K562 (cell line): ENCODE results near the gene CTU1. TPM values are rescaled to one million over a fixed set of nuclear protein-coding genes. Genes with fewer than 3 reads are reported as not detected.
A peak's percentile ranks its signal among the peaks of the same experiment; 100 is the strongest.

Experiments
- ATAC-seq: fragments of 200-7000 bp; cut with Tn5 transposase; 3 replicates; pipeline ENCODE4 v1.9.1; 2020; ENCODE audit warnings: moderate library complexity
- BruUV-seq: library from RNA; stranded (reverse); fragments of 400-500 nt; replicated peaks from 2 replicates; lab custom pipeline; 2021; lab: Mats Ljungman, UMichigan
- CTCF ChIA-PET: fragments of 300-600 bp; formaldehyde crosslinking; extraction: SDS; loops from one replicate; lab custom pipeline; 2021; ENCODE audit warnings: low intra/inter-chr PET ratio; lab: Yijun Ruan, JAX
- POLR2A ChIA-PET: fragments of 300-600, 350-650 bp; sonication (Branson Sonifier 250); formaldehyde crosslinking; extraction: SDS; loops from one replicate; lab custom pipeline; 2021; ENCODE audit warnings: antibody characterized with exemption, inconsistent platforms; lab: Yijun Ruan, JAX
- DNase-seq, 4 experiments: peaks; one replicate each; pipeline versions ENCODE4 v3.0.0 to v3.0.0-alpha.2; 2011 to 2018; ENCODE audit warnings: low spot score in 3 of 4, mixed read lengths in 3 of 4; ENCODE audit errors: extremely low read depth in 1 of 4
- FAIRE-seq: peaks from 2 replicates; lab custom pipeline; 2011; peaks lifted over from hg19 to GRCh38; lab: Jason Lieb, UNC
- H2AFZ ChIP-seq: 2 replicates; pipeline ENCODE4 v1.6.0; 2011; ENCODE audit warnings: low read depth, low read length, control low read depth, inconsistent platforms
- H3K27ac ChIP-seq: fragments of 200-600 bp; 3 replicates; pipeline ENCODE4 v1.8.0; 2011; ENCODE audit warnings: low read depth, mild to moderate bottlenecking, control low read depth, inconsistent platforms, low read length, moderate library complexity, mixed read lengths; ENCODE audit errors: extremely low read depth
- H3K27me3 ChIP-seq, 2 experiments: fragments of 300-600 bp in 1 of 2; 2 replicates in 1 of 2; 3 replicates in 1 of 2; pipeline versions ENCODE4 v1.6.0 to v1.8.0; 2011; ENCODE audit warnings: inconsistent platforms in 2 of 2, low read length in 2 of 2, mild to moderate bottlenecking in 1 of 2, mixed read lengths in 1 of 2, moderate library complexity in 1 of 2; ENCODE audit not compliant: control insufficient read depth in 2 of 2, insufficient read depth in 2 of 2
- H3K36me3 ChIP-seq: fragments of 300-600 bp; 3 replicates; pipeline ENCODE4 v1.8.0; 2011; ENCODE audit warnings: mild to moderate bottlenecking, low read length, inconsistent platforms; ENCODE audit not compliant: control insufficient read depth, insufficient read depth
- H3K4me1 ChIP-seq, 2 experiments: fragments of 200-600 bp in 1 of 2; replicated peaks in 1 of 2; 2 replicates in 1 of 2; 3 replicates in 1 of 2; pipeline versions ENCODE4 v1.5.1 to v1.8.0; 2011; ENCODE audit warnings: inconsistent platforms in 2 of 2, low read length in 2 of 2, mild to moderate bottlenecking in 1 of 2, mixed read lengths in 1 of 2, moderate library complexity in 1 of 2; ENCODE audit not compliant: control insufficient read depth in 2 of 2, insufficient read depth in 2 of 2
- H3K4me2 ChIP-seq: 2 replicates; pipeline ENCODE4 v1.6.1; 2011; ENCODE audit warnings: low read length, control low read depth, inconsistent platforms, mixed read lengths; ENCODE audit not compliant: insufficient read depth
- H3K4me3 ChIP-seq: fragments of 200-600 bp; sonication (generic), shearing (Covaris generic); 2 replicates; pipeline ENCODE4 v1.5.1; 2016; ENCODE audit warnings: control low read depth, inconsistent platforms
- H3K79me2 ChIP-seq: fragments of 200-600 bp; 3 replicates; pipeline ENCODE4 v1.8.0; 2011; ENCODE audit warnings: low read length, inconsistent platforms; ENCODE audit not compliant: control insufficient read depth, insufficient read depth
- H3K9ac ChIP-seq, 2 experiments: 2 replicates each; pipeline versions ENCODE4 v1.6.0 to v1.6.1; 2011; ENCODE audit warnings: low read depth in 2 of 2, low read length in 2 of 2, control low read depth in 1 of 2, inconsistent platforms in 1 of 2, mild to moderate bottlenecking in 1 of 2, mixed read lengths in 1 of 2; ENCODE audit not compliant: insufficient read depth in 1 of 2
- H3K9me1 ChIP-seq: one replicate; pipeline ENCODE4 v1.6.0; 2011; ENCODE audit warnings: inconsistent platforms, mild to moderate bottlenecking, low read length, moderate library complexity; ENCODE audit not compliant: control insufficient read depth, insufficient read depth
- H3K9me3 ChIP-seq: replicated peaks from 2 replicates; pipeline ENCODE4 v1.5.1; 2011; ENCODE audit warnings: low read depth, low read length, inconsistent platforms; ENCODE audit not compliant: control insufficient read depth, insufficient read depth
- H4K20me1 ChIP-seq: replicated peaks from 2 replicates; pipeline ENCODE4 v1.6.1; 2011; ENCODE audit warnings: low read length, inconsistent platforms, mixed read lengths; ENCODE audit not compliant: control insufficient read depth, insufficient read depth
- CBFA2T3 ChIP-seq: fragments of 450-650 bp; IDR thresholded peaks from 2 replicates; pipeline ENCODE4 v1.6.1; 2017
- CC2D1A ChIP-seq: fragments of 450-650 bp; IDR thresholded peaks from 2 replicates; pipeline ENCODE4 v1.6.1; 2017; ENCODE audit warnings: mild to moderate bottlenecking
- CTBP1 ChIP-seq: fragments of 450-650 bp; IDR thresholded peaks from 2 replicates; pipeline ENCODE4 v1.6.1; 2016; ENCODE audit warnings: borderline replicate concordance
- EGR1 ChIP-seq: fragments of 450-650 bp; conservative IDR thresholded peaks from 2 replicates; pipeline ENCODE4 v1.6.1; 2017; ENCODE audit warnings: mild to moderate bottlenecking
- FUS ChIP-seq: fragments of 200-400 bp; formaldehyde crosslinking; optimal IDR thresholded peaks from 2 replicates; pipeline ENCODE3; 2017; ENCODE audit warnings: low read depth, low read length
- HIVEP1 ChIP-seq: fragments of 250-450 bp; sonication (Bioruptor Pico); IDR thresholded peaks from 2 replicates; pipeline ENCODE4 v1.4.0; 2020; ENCODE audit warnings: mild to moderate bottlenecking
- ILK ChIP-seq: fragments of 450-650 bp; IDR thresholded peaks from 2 replicates; pipeline ENCODE4 v1.6.1; 2016; ENCODE audit warnings: missing genetic modification characterization, low read depth, mild to moderate bottlenecking, missing compliant biosample characterization, moderate library complexity, borderline replicate concordance
- NFRKB ChIP-seq: fragments of 450-650 bp; IDR thresholded peaks from 2 replicates; pipeline ENCODE4 v1.6.1; 2016; ENCODE audit warnings: low read depth
- PCBP1 ChIP-seq: fragments of 200-400 bp; formaldehyde crosslinking; IDR thresholded peaks from 2 replicates; pipeline ENCODE4 v1.6.1; 2018; ENCODE audit warnings: mild to moderate bottlenecking, low read depth, low read length; ENCODE audit not compliant: poor library complexity, severe bottlenecking
- RBM34 ChIP-seq: fragments of 200-400 bp; formaldehyde crosslinking; IDR thresholded peaks from 2 replicates; pipeline ENCODE4 v1.6.1; 2018; ENCODE audit warnings: low read length, borderline replicate concordance; ENCODE audit not compliant: insufficient read depth
- SMAD1 ChIP-seq: fragments of 150-350 bp; IDR thresholded peaks from 2 replicates; pipeline ENCODE4 v1.6.1; 2014; ENCODE audit warnings: low read length, low read depth; ENCODE audit not compliant: partially characterized antibody
- SRF ChIP-seq, 2 experiments: fragments of 250-450, 450-650 bp in 1 of 2; sonication (Bioruptor Pico) in 1 of 2; sonication (generic) in 1 of 2; formaldehyde crosslinking; IDR thresholded peaks; 2 replicates each; pipeline versions ENCODE4 v1.5.0 to v1.5.1; 2020 to 2022; ENCODE audit warnings: mild to moderate bottlenecking in 1 of 2, missing genetic modification reagents in 1 of 2
- TCF3 ChIP-seq: sonication (generic); formaldehyde crosslinking; IDR thresholded peaks from 2 replicates; pipeline ENCODE4 v1.4.0; 2020; ENCODE audit warnings: mild to moderate bottlenecking, missing genetic modification reagents
- ZBTB34 ChIP-seq: fragments of 250-450 bp; sonication (Bioruptor Pico); IDR thresholded peaks from 2 replicates; pipeline ENCODE4 v1.8.0; 2021; ENCODE audit warnings: mild to moderate bottlenecking, moderate library complexity
- ZC3H11A ChIP-seq: IDR thresholded peaks from 2 replicates; pipeline ENCODE4 v1.6.1; 2012; ENCODE audit warnings: low read depth, low read length, improper control_type of control experiment
- ZNF121 ChIP-seq: sonication (generic); formaldehyde crosslinking; conservative IDR thresholded peaks from 2 replicates; pipeline ENCODE4 v1.8.0; 2022; ENCODE audit warnings: missing genetic modification reagents
- ZNF699 ChIP-seq: fragments of 250-450 bp; sonication (Bioruptor Pico); IDR thresholded peaks from 2 replicates; pipeline ENCODE4 v1.8.0; 2021; ENCODE audit warnings: mild to moderate bottlenecking, moderate library complexity; ENCODE audit not compliant: insufficient replicate concordance
- WGBS: fragments of 100-300 bp; shearing (Covaris generic); methylation state at CpG from one replicate; pipeline ENCODE4 v1.1.6; 2016; ENCODE audit warnings: low coverage, mixed read lengths; ENCODE audit not compliant: insufficient coverage; ENCODE audit errors: missing lambda C conversion rate; 5-methylcytosine and 5-hydroxymethylcytosine counted together
- in situ Hi-C: fragments of 300-500 bp; cut with MboI; formaldehyde crosslinking; loops from 4 replicates; pipeline ENCODE4 v1.15.0; 2018; ENCODE audit warnings: inconsistent platforms, mixed read lengths
- intact Hi-C: fragments of 100-400 bp; cut with micrococcal nuclease; formaldehyde crosslinking; loops from 2 replicates; pipeline ENCODE4 v1.14.2; 2022
- polyA plus RNA-seq, 8 experiments: library from polyadenylated mRNA; depleted of rRNA in 4 of 8; stranded (reverse) in 5 of 8; unstranded in 3 of 8; fragments of >200 nt; fragmentation: Nextera tagmentation in 2 of 8; fragmentation: Illumina TruSeq in 1 of 8; extraction: Ambion mirVana in 2 of 8; extraction: Trizol in 1 of 8; gene quantifications; 2 replicates each; pipeline versions ENCODE4 v1.2.1 to v1.2.3, GENCODE V29; 2011 to 2014; ENCODE audit warnings: inconsistent platforms in 1 of 8, missing spikeins in 1 of 8
- total RNA-seq, 7 experiments: library from RNA; depleted of rRNA in 6 of 7; stranded (reverse); fragments of >200 nt in 6 of 7; fragmentation: Illumina TruSeq in 2 of 7; extraction: Trizol in 2 of 7; gene quantifications; 2 replicates each; pipeline versions ENCODE4 v1.2.1 to v1.2.3, GENCODE V29; 2011 to 2021; ENCODE audit warnings: low replicate concordance in 1 of 7
- TF ChIP-seq, protein P1 (sequence below): fragments of 250-450 bp; sonication (Bioruptor Pico); IDR thresholded peaks from 2 replicates; pipeline ENCODE4 v1.5.0; 2021

Gene CTU1
- total and polyA plus RNA-seq, 9 of the 15 experiments (the other 6 are each of a cell fraction or from before 2014, with no cell fraction given) = 0.03 to 18.4 (median 2.3) TPM; not detected in 1

DNA sequence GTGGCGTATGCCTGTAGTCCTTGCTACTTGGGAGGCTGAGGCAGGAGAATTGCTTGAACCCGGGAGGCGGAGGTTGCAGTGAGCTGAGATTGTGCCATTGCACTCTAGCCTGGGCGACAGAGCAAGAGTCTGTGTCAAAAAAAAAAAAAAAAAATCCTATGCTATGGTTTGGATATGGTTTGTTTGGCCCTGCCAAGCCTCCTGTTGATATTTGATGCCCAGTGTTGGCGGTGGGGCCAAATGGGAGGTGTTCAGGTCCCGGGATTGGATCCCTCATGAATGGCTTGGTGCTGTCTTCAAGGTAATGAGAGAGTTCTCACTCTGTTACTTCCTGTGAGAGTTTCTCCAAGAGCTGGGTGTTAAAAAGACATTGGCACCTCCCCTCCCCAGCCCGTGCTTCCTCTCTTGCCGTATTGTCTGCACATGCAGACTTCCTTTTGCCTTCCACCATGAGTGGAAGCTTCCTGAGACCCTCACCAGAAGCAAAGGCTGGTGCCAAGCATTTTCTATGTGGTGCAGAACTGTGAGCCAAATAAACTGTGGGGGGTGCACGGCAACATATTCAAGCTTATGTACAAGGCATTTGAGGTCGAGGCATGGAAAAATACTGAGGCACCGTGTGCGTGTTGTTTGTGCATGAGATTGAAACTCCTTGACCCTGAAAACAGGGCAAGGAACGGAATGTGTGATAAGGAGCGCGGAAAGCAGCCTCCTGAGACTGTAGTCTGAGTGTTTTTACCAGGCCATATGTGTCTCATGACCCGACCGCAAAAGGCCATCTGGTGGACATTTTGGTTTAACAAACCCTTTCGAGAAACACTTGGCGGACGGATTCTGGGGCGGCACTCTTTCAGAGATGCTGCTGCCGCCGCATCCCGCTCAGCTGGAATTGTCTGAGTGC, 23.8 kb upstream of the CTU1 start (continued):
- TF ChIP-seq SMAD1 (no peak), NFRKB (no peak)

GRCh38 chr19:51129716-51130115, 21.5 kb upstream of the CTU1 start:
- H3K79me2 ChIP-seq = no peaks in the 10 kb centered on the region
- no peak overlapping the region for H2AFZ ChIP-seq
- no peak overlapping the region for H3K27ac ChIP-seq
- peaks cover 4% of the 10 kb centered on the region; the same call in 1 of the 2 replicates for H4K20me1 ChIP-seq
- TF ChIP-seq FUS (no peak), HIVEP1 (CRISPR knock-in tag) (no peak), ZNF121 (no peak), ZNF699 (no peak), ZBTB34 (CRISPR knock-in tag) (no peak), PCBP1 (no peak), RBM34 (no peak), EGR1 (peak; percentile 56), ZC3H11A (no peak), SRF (CRISPR knock-in tag; IDR thresholded peaks at IDR 0.05) (no peak), CTBP1 (no peak), TCF3 (CRISPR knock-in tag) (no peak), CBFA2T3 (peak; percentile 6; the same call in 1 of the 2 replicates), ILK (tag) (no peak), CC2D1A (no peak)
- TF ChIP-seq, protein P1, sequence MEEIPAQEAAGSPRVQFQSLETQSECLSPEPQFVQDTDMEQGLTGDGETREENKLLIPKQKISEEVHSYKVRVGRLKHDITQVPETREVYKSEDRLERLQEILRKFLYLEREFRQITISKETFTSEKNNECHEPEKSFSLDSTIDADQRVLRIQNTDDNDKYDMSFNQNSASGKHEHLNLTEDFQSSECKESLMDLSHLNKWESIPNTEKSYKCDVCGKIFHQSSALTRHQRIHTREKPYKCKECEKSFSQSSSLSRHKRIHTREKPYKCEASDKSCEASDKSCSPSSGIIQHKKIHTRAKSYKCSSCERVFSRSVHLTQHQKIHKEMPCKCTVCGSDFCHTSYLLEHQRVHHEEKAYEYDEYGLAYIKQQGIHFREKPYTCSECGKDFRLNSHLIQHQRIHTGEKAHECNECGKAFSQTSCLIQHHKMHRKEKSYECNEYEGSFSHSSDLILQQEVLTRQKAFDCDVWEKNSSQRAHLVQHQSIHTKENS = no peak
- DNase-seq (no peak), ATAC-seq (no peak), FAIRE-seq (no peak)
- H3K36me3 ChIP-seq = no peaks in the 10 kb centered on the region
- 6% methylated on average over 8 of the region's 8 CpGs for WGBS
- H3K9me3 ChIP-seq = no peaks in the 10 kb centered on the region
- CTCF ChIA-PET = no interaction called here
- H3K4me2 ChIP-seq = no peak overlapping the region
- no peaks in the 10 kb centered on the region for H3K9me1 ChIP-seq
- no peak overlapping the region for H3K9ac ChIP-seq
- BruUV-seq = no TSS peak
- in situ Hi-C loops = no loop called here
- POLR2A ChIA-PET = interaction anchor here (0.6 to 0.7 kb wide), 3 partner anchors 9 to 115 kb away, joined by 3 read pairs; no protein-coding TSS in a partner anchor
- no peak overlapping the region for H3K4me3 ChIP-seq
- intact Hi-C loops = no loop called here
- peaks cover 3 to 22% of the 10 kb centered on the region in 2 experiments; a peak in 2 of 5 replicates for H3K27me3 ChIP-seq
- peaks cover 28 to 34% of the 10 kb centered on the region in 2 experiments for H3K4me1 ChIP-seq
